Uterus (tissue), 4 donors: ENCODE data around the gene DNAJC7. TPM values are rescaled to one million over a fixed set of nuclear protein-coding genes. Genes with fewer than 3 reads are reported as not detected.

Experiments
- DNase-seq, 2 donors: peaks; one replicate each; pipeline ENCODE4 v3.0.0-alpha.2; 2019 to 2020
- H3K27ac ChIP-seq, 2 donors: fragments of 200-600 bp; sonication (generic); 1 replicate in 1 of 2; 2 replicates in 1 of 2; pipeline ENCODE4 v1.5.1; 2016 to 2018
- H3K27me3 ChIP-seq, 2 donors: fragments of 200-600 bp; sonication (generic); one replicate each; pipeline ENCODE4 v1.5.1; 2018 to 2019; ENCODE audit warnings: control low read depth in 1 of 2
- H3K36me3 ChIP-seq, 2 donors: fragments of 200-600 bp; sonication (generic); one replicate each; pipeline ENCODE4 v1.5.1; 2019; ENCODE audit warnings: control low read depth in 1 of 2
- H3K4me1 ChIP-seq, 2 donors: fragments of 200-600 bp; sonication (generic); one replicate each; pipeline ENCODE4 v1.5.1; 2018 to 2019; ENCODE audit warnings: control low read depth in 1 of 2
- H3K4me3 ChIP-seq, 2 donors: fragments of 200-600 bp; sonication (generic); 1 replicate in 1 of 2; 2 replicates in 1 of 2; pipeline ENCODE4 v1.5.1; 2018 to 2019; ENCODE audit warnings: mild to moderate bottlenecking in 1 of 2
- H3K9me3 ChIP-seq, 2 donors: fragments of 200-600 bp; sonication (generic); one replicate each; pipeline ENCODE4 v1.5.1; 2019; ENCODE audit warnings: control low read depth in 1 of 2
- CTCF ChIP-seq, 4 experiments: fragments of 200-600 bp in 2 of 4; fragments of 450-650 bp in 2 of 4; sonication (generic) in 2 of 4; IDR thresholded peaks; one replicate each; pipeline ENCODE4 v1.5.1; 2016 to 2019; ENCODE audit warnings: antibody characterized with exemption in 4 of 4, mild to moderate bottlenecking in 2 of 4, moderate library complexity in 1 of 4
- POLR2A ChIP-seq, 2 donors: fragments of 450-650 bp; IDR thresholded peaks; one replicate each; pipeline ENCODE4 v1.6.1; 2016; ENCODE audit warnings: antibody characterized with exemption in 2 of 2, mild to moderate bottlenecking in 1 of 2, moderate library complexity in 1 of 2
- intact Hi-C: fragments of 100-400 bp; cut with DNase I; formaldehyde crosslinking; loops from one replicate; pipeline ENCODE4 v1.15.1; 2023; ENCODE audit warnings: low total_unique reads
- total RNA-seq, 4 donors: library from RNA; depleted of rRNA in 3 of 4; stranded (reverse); fragments of >200 nt in 3 of 4; gene quantifications; one replicate each; pipeline versions ENCODE4 v1.1.0 to v1.2.4, GENCODE V29; 2014 to 2023
- donor health status: DM: yes; HTN: yes; CAD: no.

The DNAJC7 gene
- total RNA-seq, 4 donors from 2014 or later = 25.1 to 107 (median 53.1) TPM

DNA sequence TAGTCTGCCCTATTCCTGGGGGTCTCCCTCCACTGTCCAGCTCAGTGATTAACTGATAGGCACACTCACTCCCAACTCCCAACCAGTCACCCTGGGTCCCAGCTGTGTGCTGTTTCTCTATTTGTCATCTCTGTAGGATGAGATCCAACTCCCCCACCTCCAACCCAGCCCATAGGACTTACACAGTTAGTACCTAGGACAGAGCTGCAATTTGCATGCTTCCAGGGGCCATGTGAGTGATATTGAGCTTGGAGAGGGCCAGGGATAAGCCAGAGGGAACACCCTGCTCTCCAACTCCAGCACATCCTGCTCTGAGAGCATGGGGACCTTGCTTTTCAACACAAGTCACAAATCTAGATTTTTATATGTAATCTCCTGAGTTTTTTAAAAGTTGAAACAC lies 24.4 kb upstream of the DNAJC7 start:
- no peak overlapping the region for H3K4me3 ChIP-seq
- H3K4me1 ChIP-seq = no peaks in the 10 kb centered on the region
- no peaks in the 10 kb centered on the region for H3K9me3 ChIP-seq
- H3K36me3 ChIP-seq = no peaks in the 10 kb centered on the region
- TF ChIP-seq POLR2A (IDR thresholded peaks at IDR 0.05) = no peak
- TF ChIP-seq CTCF (IDR thresholded peaks at IDR 0.05) = no peak
- no peaks in the 10 kb centered on the region for H3K27me3 ChIP-seq
- no peak overlapping the region for H3K27ac ChIP-seq
- intact Hi-C loops = no loop called here
- no peak for DNase-seq

- intact Hi-C loops = no loop called here
- H3K4me1 ChIP-seq = no peaks in the 10 kb centered on the region
- no peak overlapping the region for H3K27ac ChIP-seq
- no peaks in the 10 kb centered on the region for H3K9me3 ChIP-seq
- no peaks in the 10 kb centered on the region for H3K36me3 ChIP-seq
- no peak overlapping the region for H3K4me3 ChIP-seq
- no peaks in the 10 kb centered on the region for H3K27me3 ChIP-seq
- DNase-seq = no peak
- TF ChIP-seq POLR2A (IDR thresholded peaks at IDR 0.05) (no peak), CTCF (IDR thresholded peaks at IDR 0.05) (no peak)
These were observed 23.6 kb upstream of the DNAJC7 start for GRCh38 chr17:42040818-42041217.

DNA sequence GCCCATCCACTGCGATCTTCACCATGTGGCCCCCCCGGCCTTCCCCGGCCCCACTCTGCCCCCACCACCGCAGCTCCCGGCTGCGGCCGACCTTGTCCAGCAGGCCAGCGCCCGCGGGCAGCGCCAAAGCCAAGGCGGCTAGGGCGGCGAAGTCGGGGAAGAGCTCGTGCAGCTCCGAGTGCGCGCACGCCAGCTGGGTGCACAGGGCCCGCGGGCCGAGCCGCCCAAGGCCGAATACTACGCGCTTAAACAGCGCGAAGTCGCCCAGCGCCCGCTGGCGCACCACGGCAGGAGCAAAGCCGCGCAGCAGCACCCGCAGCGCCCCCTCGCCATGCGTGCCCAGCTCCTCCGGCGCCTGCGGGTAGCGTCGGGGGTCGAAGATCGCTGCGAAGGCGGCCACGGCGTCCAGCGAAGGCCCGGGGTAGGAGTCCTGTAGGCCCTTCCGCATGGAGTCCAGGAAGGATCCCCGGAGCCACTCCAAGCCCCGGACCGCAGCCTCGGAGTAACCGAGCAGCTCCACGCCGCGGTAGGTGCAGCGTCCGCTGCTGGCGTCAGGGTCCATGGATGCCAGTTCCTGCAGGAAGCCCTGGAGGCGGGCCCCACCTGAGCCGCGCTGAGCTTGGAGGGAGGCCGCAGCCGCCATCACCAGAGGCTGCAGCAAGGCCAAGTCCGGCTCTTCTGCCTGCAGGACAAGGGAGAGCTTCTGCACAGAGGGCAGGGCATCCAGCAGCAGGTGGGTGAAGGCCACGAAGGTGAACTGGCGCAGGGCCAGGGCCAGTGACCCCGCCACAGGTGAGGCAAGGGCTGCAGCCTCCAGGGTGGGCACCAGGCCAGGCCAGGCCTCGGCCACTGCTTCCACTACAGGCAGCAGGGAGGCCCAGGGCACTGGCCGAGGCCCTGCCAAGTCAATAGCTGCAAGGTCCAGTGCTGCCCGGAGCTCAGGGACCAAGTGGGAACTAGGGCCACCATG lies 22.8 kb upstream of the DNAJC7 start:
- intact Hi-C loops = no loop called here
- H3K9me3 ChIP-seq = no peaks in the 10 kb centered on the region
- H3K27ac ChIP-seq = no peak overlapping the region
- no peak overlapping the region for H3K4me3 ChIP-seq
- H3K4me1 ChIP-seq = no peaks in the 10 kb centered on the region
- H3K36me3 ChIP-seq = no peaks in the 10 kb centered on the region
- no peak for DNase-seq
- TF ChIP-seq CTCF (IDR thresholded peaks at IDR 0.05) (no peak), POLR2A (IDR thresholded peaks at IDR 0.05) (no peak)
- no peaks in the 10 kb centered on the region for H3K27me3 ChIP-seq

DNA sequence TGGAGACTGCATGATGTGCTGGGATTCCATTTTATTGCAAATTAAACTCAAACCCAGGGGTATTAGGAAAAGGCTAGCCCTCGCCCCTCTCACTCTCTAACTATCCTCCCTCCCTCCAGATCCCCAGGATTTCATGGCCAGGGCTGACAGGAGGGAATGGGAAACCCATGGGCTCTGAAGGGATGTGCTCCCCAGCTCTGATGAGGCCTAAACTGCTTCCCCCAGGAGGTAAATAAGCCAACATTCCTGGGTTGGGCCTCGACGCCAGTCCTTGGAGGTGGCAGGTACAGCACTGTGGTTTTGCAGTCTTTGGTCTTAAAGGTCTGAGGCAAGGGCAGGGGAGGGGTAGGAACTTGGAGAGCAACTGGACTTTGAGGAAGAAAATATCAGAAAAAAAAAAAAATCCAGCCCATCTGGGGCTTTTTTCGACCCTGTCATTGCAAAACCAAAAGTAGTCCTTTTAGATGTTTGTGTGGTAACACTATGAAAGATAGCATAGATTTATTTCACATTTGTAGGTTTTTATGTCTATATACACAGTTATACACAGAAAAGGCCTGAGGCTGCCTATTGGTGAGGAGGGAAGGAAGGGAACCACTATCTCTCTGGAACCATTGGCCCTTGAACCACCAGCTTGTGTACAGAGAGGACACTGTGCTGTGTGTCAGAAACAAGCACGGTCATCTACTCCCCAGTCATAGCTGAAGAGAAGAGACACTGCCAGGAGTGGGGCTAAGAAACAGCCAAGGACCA lies 21.2 kb upstream of the DNAJC7 start:
- no peak for DNase-seq
- Histone ChIP-seq H3K4me3 (no peak overlapping the region), H3K9me3 (no peaks in the 10 kb centered on the region), H3K27ac (no peak overlapping the region), H3K27me3 (no peaks in the 10 kb centered on the region), H3K36me3 (no peaks in the 10 kb centered on the region), H3K4me1 (no peaks in the 10 kb centered on the region)
- TF ChIP-seq CTCF (IDR thresholded peaks at IDR 0.05) = no peak
- no peak for TF ChIP-seq POLR2A (IDR thresholded peaks at IDR 0.05)
- intact Hi-C loops = no loop called here

DNA sequence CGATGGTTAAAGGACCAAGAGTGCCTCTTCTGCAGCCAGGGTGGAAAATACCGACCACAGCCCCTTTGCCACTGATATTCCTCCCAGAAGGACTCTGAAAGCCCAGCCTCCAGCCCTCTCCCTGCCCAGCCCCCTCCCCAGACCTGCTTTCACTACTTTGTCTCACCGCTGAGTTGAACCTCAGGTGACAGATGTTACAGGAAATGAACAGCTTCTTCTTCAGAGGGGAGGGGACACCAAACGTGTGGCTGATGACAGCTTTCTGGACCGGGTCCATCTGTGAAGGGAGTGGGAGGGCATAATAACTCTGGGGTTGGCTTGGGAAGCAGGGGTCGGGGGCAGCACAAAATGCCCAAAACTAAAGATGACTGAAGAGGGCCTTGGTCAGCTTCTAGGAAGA lies 16.8 kb upstream of the DNAJC7 start:
- no peaks in the 10 kb centered on the region for H3K9me3 ChIP-seq
- no peak for DNase-seq
- no peaks in the 10 kb centered on the region for H3K36me3 ChIP-seq
- TF ChIP-seq CTCF (IDR thresholded peaks at IDR 0.05) = no peak
- TF ChIP-seq POLR2A (IDR thresholded peaks at IDR 0.05) = no peak
- H3K27me3 ChIP-seq = no peaks in the 10 kb centered on the region
- intact Hi-C loops = no loop called here
- H3K4me3 ChIP-seq = no peak overlapping the region
- H3K4me1 ChIP-seq = no peaks in the 10 kb centered on the region
- H3K27ac ChIP-seq = no peak overlapping the region
